NCI-H82 (cell line): ENCODE measurements around the gene SLC9A2.

ENCODE experiments used
- DNase-seq: peaks from one replicate; lab custom pipeline; 2025; lab: John Stamatoyannopoulos, UW

Gene SLC9A2

DNA sequence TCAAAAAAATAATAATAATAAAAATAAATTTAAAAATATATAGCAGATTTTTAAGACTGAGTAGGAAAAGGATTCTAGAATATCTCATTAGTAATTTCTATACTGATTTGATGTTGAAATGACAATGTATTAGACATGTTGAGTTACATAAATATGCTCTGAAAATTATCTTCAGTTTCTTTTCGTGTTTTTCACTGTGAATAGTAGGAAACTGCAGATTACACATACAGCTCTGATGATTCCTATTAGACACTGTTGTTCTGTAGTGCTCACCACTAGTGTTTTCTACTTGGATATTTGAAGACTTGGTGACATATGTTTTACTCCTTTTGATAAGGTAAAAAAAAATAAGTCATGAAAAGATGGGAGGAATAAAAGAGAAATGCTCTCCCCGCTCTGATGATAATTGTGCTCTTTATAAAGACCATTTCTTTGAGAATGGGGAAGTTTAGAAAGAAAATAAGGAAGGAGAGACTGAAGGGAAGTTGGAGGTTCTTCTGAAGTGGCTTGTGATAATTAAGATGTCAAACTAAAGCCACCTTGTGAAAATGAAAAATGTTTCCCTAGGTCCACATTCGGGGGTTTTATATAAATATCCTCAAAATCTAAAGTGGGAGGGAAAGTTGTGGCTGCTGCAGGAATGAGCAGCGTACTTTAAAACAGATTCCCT, 52.9 kb downstream of the SLC9A2 start:
- no peak for DNase-seq

DNA sequence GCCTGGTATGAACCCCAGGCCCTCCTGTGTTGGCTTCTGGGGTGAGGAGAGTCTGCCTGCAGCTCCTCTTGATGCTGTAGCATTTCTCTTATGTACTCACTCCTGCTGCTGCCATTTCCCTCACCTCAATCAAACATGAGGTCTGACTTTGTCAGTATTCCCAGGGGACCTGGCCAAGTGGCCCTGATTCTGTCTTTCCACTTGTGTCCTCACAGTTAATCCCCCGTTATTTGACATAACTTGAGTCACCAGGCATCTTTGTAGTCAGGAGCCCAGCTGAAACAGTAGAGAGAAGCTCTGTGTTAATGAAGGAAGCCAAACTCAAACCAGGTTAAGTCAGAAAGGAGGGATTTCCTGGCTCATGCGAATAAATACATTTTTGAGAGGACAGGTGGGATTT, 55.0 kb downstream of the SLC9A2 start:
- peak; percentile 4 for DNase-seq

- DNase-seq, result no peak
Observed at GRCh38 chr2:102674836-102675235, 55.5 kb downstream of the SLC9A2 start.

- DNase-seq, result no peak
Observed at GRCh38 chr2:102677244-102678215, 58.2 kb downstream of the SLC9A2 start.

GRCh38 chr2:102678442-102678841, 59.1 kb downstream of the SLC9A2 start:
- no peak for DNase-seq

DNA sequence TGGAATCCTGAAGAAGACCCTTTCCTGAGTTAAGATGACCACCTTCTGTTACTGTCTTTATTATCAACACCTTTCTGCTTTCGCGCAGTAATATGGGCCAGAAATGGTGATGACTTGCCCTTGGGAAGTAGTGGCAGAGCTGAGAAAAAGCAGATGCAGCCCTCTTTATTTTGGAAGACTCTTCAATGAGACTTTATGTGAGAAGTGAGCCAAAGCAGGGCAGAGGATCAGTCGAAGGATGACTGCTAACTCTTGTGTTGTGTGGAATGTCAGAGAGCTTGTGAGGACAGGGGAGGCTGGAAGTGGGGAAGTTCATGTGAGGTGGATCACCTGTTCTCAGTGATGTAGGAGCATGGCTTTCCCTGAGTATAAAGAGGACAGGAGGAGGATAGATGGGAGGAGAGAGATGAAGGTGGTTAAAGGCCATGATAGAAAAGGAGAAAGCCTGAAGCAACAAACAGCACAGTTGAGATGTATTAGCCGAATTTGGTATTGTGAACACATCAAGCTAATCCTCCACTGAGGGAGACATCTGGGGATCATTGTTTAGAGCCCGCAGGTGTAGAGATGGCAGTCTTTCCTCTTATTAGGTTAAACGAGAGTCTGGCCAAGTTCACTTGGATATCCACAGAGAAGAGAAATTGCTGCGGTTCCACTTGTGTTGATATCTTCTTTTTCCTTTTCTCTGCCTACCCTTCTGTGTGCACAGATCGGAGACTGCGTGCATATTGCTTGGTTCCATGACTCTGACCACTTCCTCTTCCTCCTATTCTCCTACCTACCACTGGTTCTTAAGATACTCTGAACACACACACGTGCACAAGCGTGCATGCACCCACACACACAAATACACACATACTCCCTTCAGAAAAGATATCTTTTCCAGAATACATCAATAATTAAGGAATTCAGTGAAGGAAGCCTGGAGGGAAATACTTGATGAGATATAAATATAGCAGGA, 67.4 kb downstream of the SLC9A2 start:
- DNase-seq, result no peak

DNA sequence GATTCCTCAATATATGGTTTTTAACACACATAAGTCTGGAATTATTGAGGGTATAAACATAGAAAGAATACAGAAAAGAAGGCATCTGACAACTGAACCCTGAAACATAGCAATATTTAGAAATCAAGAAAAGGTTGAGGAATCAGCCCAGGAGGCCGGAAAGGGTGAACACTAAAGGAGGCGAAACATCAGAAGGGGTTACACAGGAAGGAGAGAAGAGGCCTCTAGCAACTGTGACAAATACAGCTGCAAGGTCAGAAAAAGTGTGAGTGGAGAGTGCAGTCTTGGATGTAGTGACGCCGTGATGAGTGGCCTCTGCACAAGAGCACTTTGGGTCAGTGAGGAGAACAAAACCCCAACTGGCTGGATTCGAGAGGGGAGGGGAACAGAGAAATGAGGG, 70.7 kb downstream of the SLC9A2 start:
- no peak for DNase-seq

- no peak for DNase-seq
Observed at GRCh38 chr2:102696463-102696862, 77.1 kb downstream of the SLC9A2 start.

- DNase-seq, result peak; percentile 12
Observed at GRCh38 chr2:102698369-102699111, 79.2 kb downstream of the SLC9A2 start.

- no peak for DNase-seq
Observed at GRCh38 chr2:102703305-102703704, 84.0 kb downstream of the SLC9A2 start.

DNA sequence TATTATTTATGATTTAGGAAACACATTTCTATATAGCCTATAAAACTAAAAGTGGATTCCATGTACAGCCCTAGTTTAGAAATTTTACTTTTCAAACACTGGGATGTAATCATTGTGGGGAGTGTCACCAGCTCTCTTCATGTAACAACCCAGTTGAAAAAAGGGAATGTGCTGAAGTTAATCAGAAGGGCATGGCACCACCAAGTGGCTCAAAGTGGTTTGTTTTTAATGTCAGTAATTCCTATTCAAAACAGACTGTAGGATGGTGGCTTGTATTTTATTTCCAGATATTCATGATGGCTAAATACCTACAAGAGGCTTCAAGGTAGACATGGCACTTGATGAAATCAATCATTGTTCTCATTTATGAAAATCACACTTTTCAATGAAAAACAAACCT, 84.4 kb downstream of the SLC9A2 start:
- DNase-seq, result peak; percentile 34

- peak; percentile 20 for DNase-seq
Observed at GRCh38 chr2:102704531-102704930, 85.2 kb downstream of the SLC9A2 start.

GRCh38 chr2:102707796-102708695, 88.7 kb downstream of the SLC9A2 start:
- DNase-seq, result no peak

DNA sequence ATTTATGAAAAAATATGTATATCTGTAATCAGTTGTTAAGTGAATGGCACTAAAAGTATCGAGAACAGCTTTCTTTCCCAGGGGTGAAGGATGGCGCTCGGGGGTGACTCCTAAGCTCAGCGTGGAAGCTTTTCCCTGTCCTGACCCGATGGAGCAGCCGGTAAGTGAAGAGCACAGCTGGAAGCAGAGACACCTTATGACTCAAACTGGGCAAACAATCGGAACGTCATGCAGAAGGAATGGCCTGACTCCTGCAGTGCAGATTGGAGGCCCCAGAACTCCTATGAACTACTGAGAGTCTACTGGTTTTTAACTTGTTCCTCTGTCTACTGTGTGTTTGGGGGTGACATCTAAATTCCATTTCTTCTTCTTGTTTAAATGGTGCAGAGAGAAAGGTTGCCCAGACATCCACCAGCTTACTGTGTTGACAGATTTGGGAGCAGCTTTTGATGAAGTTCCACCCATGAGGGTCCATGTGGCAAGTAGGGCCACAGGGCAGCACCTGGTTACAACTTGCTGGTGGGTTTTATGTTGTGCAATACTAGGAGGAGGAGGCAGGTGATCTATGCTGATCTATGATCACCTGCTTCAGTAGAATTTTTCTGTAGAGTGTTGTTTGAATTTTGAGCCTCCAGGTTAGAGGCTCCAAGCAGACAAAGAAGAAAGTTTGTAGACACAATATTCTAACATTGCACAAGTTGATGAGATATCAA, 89.7 kb downstream of the SLC9A2 start:
- DNase-seq, result no peak

DNA sequence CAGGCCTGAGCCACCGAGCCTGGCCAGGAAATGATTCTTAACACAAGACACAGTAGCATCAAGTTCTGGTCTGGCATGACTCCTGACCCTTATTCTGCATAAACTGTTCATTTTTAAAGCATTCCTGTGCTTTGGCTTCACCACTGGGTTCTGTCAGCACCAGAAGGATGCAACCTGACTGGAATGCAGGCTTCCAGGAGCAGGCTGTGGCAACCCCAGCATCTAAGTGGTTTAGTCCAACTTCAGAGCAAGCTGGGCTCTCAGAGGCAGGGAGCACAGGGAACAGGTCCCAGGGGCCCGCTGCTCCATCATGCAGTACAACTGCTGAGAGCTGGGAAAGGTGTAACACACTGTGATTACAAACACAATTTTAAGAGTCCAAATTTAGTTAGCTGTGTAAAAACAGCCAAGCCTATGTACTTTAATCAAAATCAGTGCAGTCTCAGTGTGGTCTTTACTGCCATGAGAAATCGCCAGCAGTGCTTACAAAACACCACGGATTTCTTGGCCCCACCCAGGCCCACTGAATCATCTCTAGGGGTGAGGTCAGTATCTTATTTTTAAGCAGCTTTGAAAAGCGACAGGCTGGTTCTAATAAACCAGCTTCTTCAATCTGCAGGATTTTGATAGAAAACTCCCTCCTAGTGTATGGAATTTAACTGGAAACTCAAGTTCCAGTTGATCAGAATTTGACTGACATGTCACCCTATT, 98.1 kb downstream of the SLC9A2 start:
- DNase-seq, result no peak

GRCh38 chr2:102718387-102719316, 99.3 kb downstream of the SLC9A2 start:
- no peak for DNase-seq

DNA sequence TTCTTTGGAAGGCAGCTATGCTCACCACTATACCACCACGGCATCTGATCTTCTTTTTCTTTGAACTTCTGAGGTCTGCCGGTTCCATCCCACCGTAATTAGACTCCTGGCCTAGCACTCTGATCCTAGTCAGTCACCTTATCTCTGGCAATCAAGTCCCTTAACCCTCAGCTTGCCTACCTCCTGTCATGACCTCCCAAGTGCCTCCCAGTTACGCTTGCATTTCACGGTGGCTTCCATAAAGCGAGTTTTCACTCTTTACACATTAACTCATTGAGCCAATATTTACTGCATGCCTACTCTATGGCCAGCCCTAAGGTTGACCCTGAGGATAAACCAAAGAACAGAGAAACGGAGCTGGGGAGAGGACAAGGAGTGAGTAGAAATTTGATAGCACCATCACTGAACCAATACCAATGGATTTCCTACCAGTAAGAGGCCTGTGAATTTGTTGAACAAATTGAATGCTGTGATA, 104.7 kb downstream of the SLC9A2 start:
- no peak for DNase-seq

DNA sequence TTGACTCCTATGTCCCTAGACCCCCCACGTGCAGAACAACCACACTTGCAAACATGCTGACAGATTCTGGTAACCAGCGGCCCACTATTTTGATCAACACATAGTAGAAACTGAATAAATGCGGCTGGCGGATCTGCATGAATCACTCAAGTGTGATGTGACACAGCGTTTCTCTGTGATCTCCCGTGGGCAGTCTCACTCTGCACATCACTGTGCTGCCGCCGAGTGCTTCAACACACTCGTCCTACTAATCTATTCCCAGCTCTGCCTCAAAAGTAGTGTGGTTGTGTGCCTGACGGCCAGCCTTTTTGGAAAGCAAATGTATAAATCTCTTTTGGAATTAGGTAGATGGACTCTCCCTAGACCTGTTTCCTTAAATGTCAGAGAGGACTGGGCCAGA, 105.2 kb downstream of the SLC9A2 start:
- no peak for DNase-seq
